BJ (cell line): ENCODE results near the gene NSF. TPM values are rescaled to one million over a fixed set of nuclear protein-coding genes. Genes with fewer than 3 reads are reported as not detected.
"Not testable (repeated sequence)": the region's sequence is repeated elsewhere in the genome, so short reads cannot be mapped to it uniquely, and the experiment has no call there.

Experiments
- CTCF ChIA-PET: fragments of 350-600 bp; formaldehyde crosslinking; extraction: SDS; loops from one replicate; lab custom pipeline; 2021; ENCODE audit warnings: antibody characterized with exemption, inconsistent platforms; lab: Yijun Ruan, JAX
- POLR2A ChIA-PET: fragments of 300-600 bp; sonication (Branson Sonifier 250); formaldehyde crosslinking; extraction: SDS; loops from one replicate; lab custom pipeline; 2021; ENCODE audit warnings: antibody characterized with exemption; lab: Charles Lee
- DNase-seq: peaks from one replicate; pipeline ENCODE4 v3.0.0-alpha.2; 2011; ENCODE audit warnings: low read depth
- H3K27me3 ChIP-seq: 2 replicates; pipeline ENCODE4 v1.6.0; 2011; ENCODE audit warnings: low read length; ENCODE audit not compliant: control insufficient read depth, insufficient read depth
- H3K36me3 ChIP-seq: 2 replicates; pipeline ENCODE4 v1.5.1; 2011; ENCODE audit warnings: low read length; ENCODE audit not compliant: control insufficient read depth, insufficient read depth
- H3K4me3 ChIP-seq: 2 replicates; pipeline ENCODE4 v1.5.1; 2011; ENCODE audit warnings: low read depth, mild to moderate bottlenecking, control low read depth, low read length
- polyA minus RNA-seq: library from RNA; depleted of rRNA, polyadenylated mRNA; stranded (reverse); fragments of >200 nt; gene quantifications from 2 replicates; pipeline ENCODE4 v1.2.3, GENCODE V29; 2011; rRNA and poly(A)+ RNA removed
- polyA plus RNA-seq: library from polyadenylated mRNA; depleted of rRNA; stranded (reverse); fragments of >200 nt; gene quantifications from 2 replicates; pipeline ENCODE4 v1.2.3, GENCODE V29; 2011; rRNA removed

The NSF gene
- 38.0 and 67.5 TPM in 2 replicates for polyA plus RNA-seq
- 31.7 and 33.3 TPM in 2 replicates for polyA minus RNA-seq

- H3K36me3 ChIP-seq, CTCF ChIA-PET, H3K27me3 ChIP-seq, POLR2A ChIA-PET, DNase-seq, H3K4me3 ChIP-seq: not testable (repeated sequence)
Measured at GRCh38 chr17:46590157-46591146, at the start of gene NSF. TSS of gene NSF (plus strand) at chr17:46590669. CDS start at chr17:46590776, 107 bp downstream.

GRCh38 chr17:46548607-46549006 lies 41.9 kb upstream of the NSF start:
- DNase-seq, POLR2A ChIA-PET, H3K4me3 ChIP-seq, CTCF ChIA-PET, H3K27me3 ChIP-seq, H3K36me3 ChIP-seq: not testable (repeated sequence)

GRCh38 chr17:46559155-46559554 lies 31.3 kb upstream of the NSF start:
- H3K36me3 ChIP-seq, CTCF ChIA-PET, H3K4me3 ChIP-seq, POLR2A ChIA-PET, H3K27me3 ChIP-seq, DNase-seq: not testable (repeated sequence)

- H3K36me3 ChIP-seq, H3K27me3 ChIP-seq, H3K4me3 ChIP-seq, POLR2A ChIA-PET, CTCF ChIA-PET, DNase-seq: not testable (repeated sequence)
Measured at GRCh38 chr17:46560048-46560447, 30.4 kb upstream of the NSF start.

GRCh38 chr17:46566284-46566683 lies 24.2 kb upstream of the NSF start:
- H3K4me3 ChIP-seq, DNase-seq, H3K27me3 ChIP-seq, CTCF ChIA-PET, POLR2A ChIA-PET, H3K36me3 ChIP-seq: not testable (repeated sequence)

DNA sequence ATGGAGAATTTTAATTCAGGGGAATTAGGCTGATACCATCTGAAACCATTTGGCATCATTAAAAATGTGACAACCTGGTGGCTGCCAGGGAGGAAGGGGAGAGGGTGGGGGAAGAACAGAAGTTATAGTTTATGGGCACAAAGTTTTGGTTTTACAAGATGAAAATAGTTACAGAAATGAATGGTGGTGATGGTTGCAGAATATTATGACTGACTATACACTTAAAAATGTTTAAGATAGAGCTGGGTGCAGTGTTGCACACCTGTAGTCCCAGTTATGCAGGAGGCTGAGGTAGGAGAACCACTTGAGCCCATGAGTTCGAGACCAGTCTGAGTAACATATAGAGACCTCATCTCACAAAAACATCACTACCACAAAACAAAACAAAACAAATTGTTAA lies 23.5 kb upstream of the NSF start:
- H3K36me3 ChIP-seq, POLR2A ChIA-PET, H3K4me3 ChIP-seq, H3K27me3 ChIP-seq, CTCF ChIA-PET, DNase-seq: not testable (repeated sequence)

DNA sequence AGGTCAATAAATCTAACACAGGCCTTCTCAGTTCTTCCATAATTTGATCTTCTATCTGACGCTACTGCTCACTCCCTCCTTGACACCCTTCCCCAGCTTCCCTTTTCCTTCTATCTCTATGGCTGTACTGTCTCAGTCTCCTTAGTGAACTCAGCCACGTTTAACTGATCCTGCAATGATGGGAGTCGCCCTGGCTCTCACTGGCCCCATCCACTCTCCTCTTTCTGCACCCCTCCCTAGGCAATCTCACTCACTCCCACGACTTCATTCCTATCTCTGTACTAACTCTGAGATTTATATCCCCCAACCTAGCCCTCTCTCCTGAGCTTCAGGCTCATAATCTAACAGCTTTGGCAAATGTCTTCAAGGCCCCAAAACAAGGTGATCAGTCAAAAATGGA lies 18.7 kb upstream of the NSF start:
- H3K4me3 ChIP-seq, H3K27me3 ChIP-seq, CTCF ChIA-PET, H3K36me3 ChIP-seq, POLR2A ChIA-PET, DNase-seq: not testable (repeated sequence)

DNA sequence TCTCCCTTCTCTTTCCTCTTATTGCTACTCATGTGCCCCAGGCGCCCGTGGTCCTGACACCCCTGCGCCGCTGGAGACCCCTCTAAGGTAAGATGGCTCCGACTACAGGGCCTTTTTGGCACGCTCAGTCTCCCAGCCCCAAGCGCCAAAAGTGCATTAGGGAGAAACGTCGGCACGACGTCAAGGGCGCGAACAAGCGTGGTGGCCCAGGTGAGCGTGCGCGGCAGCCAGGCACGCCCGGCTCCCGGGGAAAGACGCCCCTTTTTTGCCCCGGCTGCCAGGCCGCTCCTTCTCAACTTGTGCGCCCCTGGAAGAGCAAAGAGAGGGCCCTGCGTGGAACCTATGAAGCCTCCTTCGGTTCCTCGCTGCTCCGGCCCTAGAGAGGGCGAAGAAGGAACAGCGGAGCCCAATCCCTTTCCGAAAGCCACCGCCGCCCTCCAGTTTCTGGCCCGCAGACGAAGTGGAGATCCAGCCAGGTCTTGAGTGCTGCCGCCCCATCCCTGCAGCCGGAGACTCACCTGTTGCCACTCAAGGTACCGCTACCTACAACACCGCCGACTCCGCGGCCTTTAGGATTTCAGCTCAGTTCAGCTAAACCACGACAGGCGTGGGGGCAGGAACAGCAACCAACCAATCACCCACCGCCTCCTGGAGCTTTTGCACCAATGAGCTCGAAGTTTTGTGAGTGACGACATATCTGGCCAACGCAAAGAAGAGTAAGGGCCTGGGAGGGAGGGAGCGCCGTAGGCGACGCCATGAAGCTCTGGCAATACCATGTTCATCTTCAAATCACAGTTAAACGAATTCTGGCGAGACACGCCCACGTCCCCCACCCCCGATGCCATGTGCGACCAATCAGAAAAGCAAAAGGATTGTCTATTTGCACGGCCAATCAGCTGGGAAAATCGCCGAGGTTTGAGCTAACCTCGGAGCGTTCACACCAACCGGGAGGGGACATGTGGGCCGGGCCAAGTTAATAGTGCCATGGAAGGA lies 11.1 kb upstream of the NSF start, which contains the start of gene ARL17A:
TSS of gene ARL17A (minus strand) at position 609 of the 993 bp plus-strand sequence. CDS start 3,369 bp downstream, outside the sequence.
- DNase-seq, H3K27me3 ChIP-seq, H3K4me3 ChIP-seq, CTCF ChIA-PET, POLR2A ChIA-PET, H3K36me3 ChIP-seq: not testable (repeated sequence)

- H3K36me3 ChIP-seq, H3K4me3 ChIP-seq, DNase-seq, H3K27me3 ChIP-seq, POLR2A ChIA-PET, CTCF ChIA-PET: not testable (repeated sequence)
Measured at GRCh38 chr17:46580082-46580481, 10.4 kb upstream of the NSF start.

- H3K36me3 ChIP-seq, DNase-seq, H3K27me3 ChIP-seq, CTCF ChIA-PET, POLR2A ChIA-PET, H3K4me3 ChIP-seq: not testable (repeated sequence)
Measured at GRCh38 chr17:46585444-46585843, 5.0 kb upstream of the NSF start.

- H3K4me3 ChIP-seq, H3K27me3 ChIP-seq, POLR2A ChIA-PET, DNase-seq, H3K36me3 ChIP-seq, CTCF ChIA-PET: not testable (repeated sequence)
Measured at GRCh38 chr17:46591332-46591731, 863 bp downstream of the NSF start.

DNA sequence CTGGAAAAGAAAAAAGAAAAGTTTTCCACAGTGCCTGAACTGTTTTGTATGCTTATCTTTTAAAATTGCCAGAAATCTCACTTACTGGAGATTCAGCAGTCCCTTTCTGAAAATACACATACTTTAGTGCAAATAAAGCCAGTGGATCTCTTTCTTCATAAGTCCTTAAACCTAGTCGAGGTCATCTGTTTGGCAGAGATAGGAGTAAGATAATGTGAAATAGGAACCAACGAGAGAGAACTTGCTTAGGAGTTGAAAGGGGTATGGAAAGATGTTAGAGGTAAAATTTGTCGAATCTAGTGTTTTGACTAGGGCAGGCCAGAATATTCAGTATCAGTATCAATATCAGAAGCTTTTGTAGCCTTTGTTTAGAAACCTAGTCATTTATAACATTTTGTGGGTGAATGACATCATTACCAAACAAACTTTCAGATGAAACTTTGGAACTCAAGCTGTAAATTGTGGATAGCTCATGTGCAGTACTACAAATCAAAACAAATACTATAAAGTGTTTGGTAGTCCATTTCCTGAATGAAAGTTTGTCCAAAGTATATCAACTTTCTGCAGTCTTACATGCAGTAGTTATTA lies 8.0 kb downstream of the NSF start:
- DNase-seq, CTCF ChIA-PET, H3K36me3 ChIP-seq, H3K27me3 ChIP-seq, POLR2A ChIA-PET, H3K4me3 ChIP-seq: not testable (repeated sequence)
